ENCODE results near the gene HPS1. TPM values are rescaled to one million over a fixed set of nuclear protein-coding genes. Genes with fewer than 3 reads are reported as not detected.

HPS1 gene
- total and polyA plus RNA-seq, 2 of the 8 experiments (the other 6 are each of a cell fraction or from before 2014, with no cell fraction given): 38.7 to 61.7 TPM

DNA sequence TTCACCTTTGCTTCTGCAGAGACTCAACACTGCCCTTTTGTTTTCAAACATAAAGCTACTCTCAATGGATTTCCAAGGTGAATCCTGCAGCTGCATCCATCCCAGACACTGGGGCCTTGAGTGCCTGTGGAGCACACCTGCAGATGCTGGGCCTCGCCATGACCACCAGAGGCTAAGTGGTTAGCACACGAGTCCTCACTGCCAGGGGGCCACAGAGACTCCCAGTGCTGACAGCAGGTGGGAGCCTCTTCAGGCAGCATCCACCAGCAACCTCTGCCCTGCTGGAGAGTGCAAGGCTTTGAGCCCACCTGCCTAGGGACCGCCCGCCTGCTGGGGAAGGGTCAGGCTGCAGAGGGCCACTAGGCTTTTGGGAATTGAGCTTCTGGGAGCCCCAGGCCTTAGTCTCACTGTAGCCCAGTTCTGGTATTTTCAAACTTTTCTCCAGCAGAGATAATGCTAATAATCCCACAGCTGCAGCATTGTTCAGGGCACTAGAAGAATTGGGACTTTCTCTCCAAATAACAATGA, 9.4 kb upstream of the HPS1 start:
- no peaks in the 10 kb centered on the region for H3K79me2 ChIP-seq (ENCODE audit: control insufficient read depth in 1 of 2, insufficient read depth in 2 of 2, low read length in 2 of 2)
- no peak overlapping the region for H3K4ac ChIP-seq (replicated peaks; ENCODE audit: insufficient read length, low read depth, low read length)
- no peak for FAIRE-seq
- H3K36me3 ChIP-seq (ENCODE audit: control insufficient read depth in 2 of 4, insufficient read depth in 4 of 4, low read length in 3 of 4): no peaks in the 10 kb centered on the region
- WGBS, 2 experiments (ENCODE audit: extremely low coverage in 1 of 2, insufficient coverage in 1 of 2, insufficient read length in 1 of 2, insufficient replicate concordance in 2 of 2, low coverage in 1 of 2, low lambda C conversion rate in 2 of 2, missing lambda C conversion rate in 1 of 2): 66% methylated on average over 4 of the region's 4 CpGs; no CpG with 5 or more reads in 1 of the 2 experiments
- no peak overlapping the region for H3K4me2 ChIP-seq (ENCODE audit: insufficient read depth in 1 of 2, low read depth in 2 of 2, low read length in 2 of 2)
- ChIA-PET POLR2A (ENCODE audit: partially characterized antibody) (interaction anchor here (0.8 to 1.1 kb wide), 2 partner anchors 10 to 12 kb away, joined by 3 to 6 read pairs; partner anchors contain the start of gene HPS1), CTCF (ENCODE audit: partially characterized antibody) (interaction anchor here (1.1 to 1.7 kb wide), 5 partner anchors 9 to 791 kb away, joined by 3 to 7 read pairs (median 4); no protein-coding TSS in a partner anchor)
- no peak overlapping the region for H3K23ac ChIP-seq (ENCODE audit: insufficient read length)
- no peak overlapping the region for H3K9ac ChIP-seq (replicated peaks in 1 of 4; ENCODE audit: extremely low read depth in 1 of 4, low read depth in 3 of 4, low read length in 3 of 4)
- no peak overlapping the region for H3K56ac ChIP-seq (replicated peaks; ENCODE audit: insufficient read length, low read depth, low read length)
- no peak overlapping the region for H3K4me3 ChIP-seq (ENCODE audit: extremely low read depth in 1 of 4, insufficient read depth in 2 of 4, low read depth in 3 of 4, low read length in 4 of 4)
- H2AK5ac ChIP-seq (ENCODE audit: low read depth, low read length): no peak overlapping the region
- H2BK12ac ChIP-seq (ENCODE audit: low read depth, low read length): no peak overlapping the region
- H4K8ac ChIP-seq (ENCODE audit: extremely low read depth, insufficient read depth, low read length): peak overlapping the region; percentile 53; the same call in 1 of the 2 replicates
- H3K23me2 ChIP-seq (ENCODE audit: low read depth, low read length): no peaks in the 10 kb centered on the region
- no peak overlapping the region for H3K18ac ChIP-seq (ENCODE audit: extremely low read depth, low read length)
- H4K5ac ChIP-seq (ENCODE audit: insufficient read length, low read depth, low read length): peak overlapping the region; percentile 2
- H2BK5ac ChIP-seq (ENCODE audit: low read depth, low read length): no peak overlapping the region; the same call in 1 of the 2 replicates
- no peak for DNase-seq (ENCODE audit: low read depth in 1 of 2, low spot score in 2 of 2)
- H2BK15ac ChIP-seq (ENCODE audit: low read length): no peak overlapping the region
- no peaks in the 10 kb centered on the region for H4K20me1 ChIP-seq (replicated peaks in 1 of 2; ENCODE audit: control insufficient read depth in 1 of 2, insufficient read depth in 2 of 2, low read length in 2 of 2)
- H4K91ac ChIP-seq (replicated peaks; ENCODE audit: insufficient read length, low read length): no peak overlapping the region
- H3K9me3 ChIP-seq (ENCODE audit: insufficient read depth in 2 of 2, low read depth in 1 of 2, low read length in 1 of 2): no peaks in the 10 kb centered on the region
- no peaks in the 10 kb centered on the region for H3K27me3 ChIP-seq (replicated peaks in 1 of 4; ENCODE audit: control insufficient read depth in 3 of 4, extremely low read depth in 1 of 4, insufficient read depth in 3 of 4, low read length in 3 of 4)
- peaks cover 5 to 14% (median 11%) of the 10 kb centered on the region in 4 experiments for H3K4me1 ChIP-seq (replicated peaks in 1 of 4; ENCODE audit: control insufficient read depth in 3 of 4, insufficient read depth in 4 of 4, low read length in 3 of 4)
- H2AFZ ChIP-seq (ENCODE audit: low read length): 0 out of 2 replicates have a peak overlapping the region, but pooled peaks have one; percentile 11
- no peak overlapping the region for H2BK20ac ChIP-seq (ENCODE audit: low read length)
- TF ChIP-seq SRF (IDR thresholded peaks at IDR 0.05; ENCODE audit: low read depth, low read length) (no peak), TCF12 (IDR thresholded peaks at IDR 0.05; ENCODE audit: low read depth, low read length) (0 out of 2 replicates have a peak, but pooled peaks have one; percentile 76)
- H3K14ac ChIP-seq (ENCODE audit: insufficient read length): no peak overlapping the region
- H3K79me1 ChIP-seq (ENCODE audit: low read depth, low read length): no peaks in the 10 kb centered on the region
- H2BK120ac ChIP-seq (replicated peaks; ENCODE audit: low read depth, low read length): no peak overlapping the region
- H3K27ac ChIP-seq (ENCODE audit: low read depth, low read length): peak overlapping the region; percentile 39; the same call in 1 of the 2 replicates

Data from H1 (cell line).